ENCODE results near the gene POLR2M. TPM values are rescaled to one million over a fixed set of nuclear protein-coding genes. Genes with fewer than 3 reads are reported as not detected.

The POLR2M gene
- total and polyA plus RNA-seq, 2 donors (not counting 1 experiment from before 2014, with no cell fraction given), result 17.0 to 67.4 TPM

GRCh38 chr15:57683481-57683880 lies 23.0 kb upstream of the POLR2M start:
- no peak overlapping the region for H3K9ac ChIP-seq (ENCODE audit: low read length)
- no peak overlapping the region for H2AFZ ChIP-seq (ENCODE audit: insufficient read depth, low read depth, low read length, poor library complexity, severe bottlenecking)
- no peak for DNase-seq
- H3K27me3 ChIP-seq (replicated peaks in 1 of 4; ENCODE audit: control extremely low read depth in 1 of 4, control insufficient read depth in 3 of 4, insufficient read depth in 4 of 4, low read length in 3 of 4), result no peaks in the 10 kb centered on the region
- H3K9me3 Mint-ChIP-seq (ENCODE audit: insufficient read depth), result no peaks in the 10 kb centered on the region
- no peaks in the 10 kb centered on the region for H3K36me3 ChIP-seq (replicated peaks in 1 of 2; ENCODE audit: control extremely low read depth in 1 of 2, control insufficient read depth in 1 of 2, extremely low read depth in 1 of 2, insufficient read depth in 2 of 2, low read length in 1 of 2)
- no peaks in the 10 kb centered on the region for H3K79me2 ChIP-seq (ENCODE audit: control insufficient read depth, insufficient read depth, low read length)
- no peak overlapping the region for H3K4me3 ChIP-seq (ENCODE audit: control extremely low read depth in 1 of 5, extremely low read depth in 1 of 5, insufficient read depth in 1 of 5, low read depth in 2 of 5, low read length in 4 of 5)
- H3K27me3 Mint-ChIP-seq, result peaks cover 3% of the 10 kb centered on the region
- TF ChIP-seq EZH2 (IDR thresholded peaks at IDR 0.05; ENCODE audit: borderline replicate concordance, insufficient read depth, low read depth, low read length, poor library complexity, severe bottlenecking) (no peak), CTCF (IDR thresholded peaks at IDR 0.05) (no peak)
- no peak overlapping the region for H3K27ac Mint-ChIP-seq
- H3K4me1 ChIP-seq (ENCODE audit: control insufficient read depth in 2 of 2, insufficient read depth in 2 of 2, low read length in 2 of 2), result no peaks in the 10 kb centered on the region
- ATAC-seq (ENCODE audit: low read depth), result no peak
- CTCF ChIA-PET, result interaction anchor here (0.7 kb wide), 1 partner anchor 19 kb away, joined by 3 read pairs; no protein-coding TSS in a partner anchor
- H3K4me3 Mint-ChIP-seq, result no peak overlapping the region
- no CpG with 5 or more reads among the region's 1 CpG for WGBS (ENCODE audit: insufficient coverage)
- no peaks in the 10 kb centered on the region for H3K4me1 Mint-ChIP-seq
- H3K9me3 ChIP-seq (ENCODE audit: control extremely low read depth in 1 of 3, control insufficient read depth in 2 of 3, insufficient read depth in 1 of 3, low read length in 2 of 3), result no peaks in the 10 kb centered on the region
- no peak overlapping the region for H3K27ac ChIP-seq (ENCODE audit: low read length in 2 of 2)
- no peaks in the 10 kb centered on the region for H4K20me1 ChIP-seq (ENCODE audit: control insufficient read depth, insufficient read depth, low read length, poor library complexity, severe bottlenecking)
- POLR2A ChIA-PET, result no interaction called here
- intact Hi-C loops (cut with micrococcal nuclease), result no loop called here
- H3K4me2 ChIP-seq (replicated peaks; ENCODE audit: low read depth, low read length, poor library complexity, severe bottlenecking), result no peak overlapping the region

- no peak for ATAC-seq (ENCODE audit: low read depth)
- H3K4me2 ChIP-seq (replicated peaks; ENCODE audit: low read depth, low read length, poor library complexity, severe bottlenecking), result no peak overlapping the region
- no peaks in the 10 kb centered on the region for H3K27me3 ChIP-seq (replicated peaks in 1 of 4; ENCODE audit: control extremely low read depth in 1 of 4, control insufficient read depth in 3 of 4, insufficient read depth in 4 of 4, low read length in 3 of 4)
- H3K79me2 ChIP-seq (ENCODE audit: control insufficient read depth, insufficient read depth, low read length), result no peaks in the 10 kb centered on the region
- Mint-ChIP-seq H3K27ac (no peak overlapping the region), H3K4me3 (no peak overlapping the region), H3K9me3 (ENCODE audit: insufficient read depth) (no peaks in the 10 kb centered on the region), H3K4me1 (no peaks in the 10 kb centered on the region), H3K27me3 (peaks cover 3% of the 10 kb centered on the region)
- H4K20me1 ChIP-seq (ENCODE audit: control insufficient read depth, insufficient read depth, low read length, poor library complexity, severe bottlenecking), result no peaks in the 10 kb centered on the region
- no peak overlapping the region for H3K4me3 ChIP-seq (ENCODE audit: control extremely low read depth in 1 of 5, extremely low read depth in 1 of 5, insufficient read depth in 1 of 5, low read depth in 2 of 5, low read length in 4 of 5)
- H3K27ac ChIP-seq (ENCODE audit: low read length in 2 of 2), result no peak overlapping the region
- intact Hi-C loops (cut with micrococcal nuclease), result no loop called here
- H2AFZ ChIP-seq (ENCODE audit: insufficient read depth, low read depth, low read length, poor library complexity, severe bottlenecking), result no peak overlapping the region
- H3K4me1 ChIP-seq (ENCODE audit: control insufficient read depth in 2 of 2, insufficient read depth in 2 of 2, low read length in 2 of 2), result no peaks in the 10 kb centered on the region
- no peaks in the 10 kb centered on the region for H3K36me3 ChIP-seq (replicated peaks in 1 of 2; ENCODE audit: control extremely low read depth in 1 of 2, control insufficient read depth in 1 of 2, extremely low read depth in 1 of 2, insufficient read depth in 2 of 2, low read length in 1 of 2)
- POLR2A ChIA-PET, result no interaction called here
- TF ChIP-seq EZH2 (IDR thresholded peaks at IDR 0.05; ENCODE audit: borderline replicate concordance, insufficient read depth, low read depth, low read length, poor library complexity, severe bottlenecking) (no peak), CTCF (IDR thresholded peaks at IDR 0.05) (no peak)
- CTCF ChIA-PET, result no interaction called here
- DNase-seq, result no peak
- no peak overlapping the region for H3K9ac ChIP-seq (ENCODE audit: low read length)
- WGBS (ENCODE audit: insufficient coverage), result 84% methylated on average over 3 of the region's 8 CpGs
- H3K9me3 ChIP-seq (ENCODE audit: control extremely low read depth in 1 of 3, control insufficient read depth in 2 of 3, insufficient read depth in 1 of 3, low read length in 2 of 3), result no peaks in the 10 kb centered on the region
Measured at GRCh38 chr15:57684491-57685151, 21.9 kb upstream of the POLR2M start.

Measured in B cell (primary cell).